PFSK-1 (cell line): ENCODE measurements around the gene UQCRQ.

ENCODE experiments used
- FOXP2 ChIP-seq: optimal IDR thresholded peaks from 2 replicates; pipeline ENCODE3; 2011; ENCODE audit warnings: borderline replicate concordance, control low read depth, inconsistent platforms; ENCODE audit not compliant: insufficient read depth; ENCODE audit errors: extremely low read length, extremely low read depth
- POLR2AphosphoS5 ChIP-seq: IDR thresholded peaks from 2 replicates; pipeline ENCODE4 v1.6.1; 2012; ENCODE audit warnings: low read depth, mild to moderate bottlenecking, control low read depth, low read length, moderate library complexity
- REST ChIP-seq, 2 experiments: IDR thresholded peaks; 2 replicates each; pipeline versions ENCODE4 v1.6.1 to v1.8.0; 2011 to 2012; ENCODE audit warnings: low read depth in 2 of 2, low read length in 2 of 2, control low read depth in 1 of 2, inconsistent platforms in 1 of 2, mild to moderate bottlenecking in 1 of 2, moderate library complexity in 1 of 2; ENCODE audit not compliant: insufficient read depth in 1 of 2
- SIN3A ChIP-seq: IDR thresholded peaks from 2 replicates; pipeline ENCODE4 v1.6.1; 2012; ENCODE audit warnings: mild to moderate bottlenecking, low read length, moderate library complexity, borderline replicate concordance; ENCODE audit not compliant: insufficient read depth
- TAF1 ChIP-seq: IDR thresholded peaks from 2 replicates; pipeline ENCODE4 v1.6.1; 2012; ENCODE audit warnings: low read length, control low read depth, borderline replicate concordance; ENCODE audit not compliant: insufficient read depth

The UQCRQ gene

GRCh38 chr5:132870801-132871200 lies 4.4 kb downstream of the UQCRQ start:
- TF ChIP-seq REST (IDR thresholded peaks at IDR 0.05; ENCODE audit: insufficient read depth in 1 of 2, low read depth in 2 of 2, low read length in 2 of 2): no peak
- no peak for TF ChIP-seq POLR2AphosphoS5
- no peak for TF ChIP-seq FOXP2
- no peak for TF ChIP-seq TAF1
- TF ChIP-seq SIN3A: no peak

- TF ChIP-seq FOXP2: no peak
- no peak for TF ChIP-seq POLR2AphosphoS5
- no peak for TF ChIP-seq REST (IDR thresholded peaks at IDR 0.05; ENCODE audit: insufficient read depth in 1 of 2, low read depth in 2 of 2, low read length in 2 of 2)
- no peak for TF ChIP-seq SIN3A
- no peak for TF ChIP-seq TAF1
Measured at GRCh38 chr5:132871459-132872284, 5.2 kb downstream of the UQCRQ start.

- no peak for TF ChIP-seq FOXP2
- TF ChIP-seq POLR2AphosphoS5: no peak
- no peak for TF ChIP-seq REST (IDR thresholded peaks at IDR 0.05; ENCODE audit: insufficient read depth in 1 of 2, low read depth in 2 of 2, low read length in 2 of 2)
- TF ChIP-seq TAF1: no peak
- TF ChIP-seq SIN3A: no peak
Measured at GRCh38 chr5:132872788-132873118, 6.3 kb downstream of the UQCRQ start.

- TF ChIP-seq POLR2AphosphoS5: no peak
- no peak for TF ChIP-seq TAF1
- TF ChIP-seq REST (IDR thresholded peaks at IDR 0.05; ENCODE audit: insufficient read depth in 1 of 2, low read depth in 2 of 2, low read length in 2 of 2): no peak
- no peak for TF ChIP-seq SIN3A
- TF ChIP-seq FOXP2: no peak
Measured at GRCh38 chr5:132873119-132873929, 6.9 kb downstream of the UQCRQ start, which contains the start of gene LEAP2. Gene LEAP2, plus strand, starts transcription at chr5:132873668. Its CDS starts 27 bp downstream, at chr5:132873695.
